ENCODE results near the gene SKAP1.

The SKAP1 gene

GRCh38 chr17:48392857-48393256 is 37.2 kb downstream of the SKAP1 start:
- Histone ChIP-seq H3K27me3 (replicated peaks; ENCODE audit: insufficient read depth, low read length) (no peaks in the 10 kb centered on the region), H3K9me3 (replicated peaks; ENCODE audit: insufficient read depth, low read length) (no peaks in the 10 kb centered on the region), H3K36me3 (replicated peaks; ENCODE audit: insufficient read depth, low read length) (no peaks in the 10 kb centered on the region), H3K27ac (ENCODE audit: low read length) (no peak overlapping the region), H2AFZ (ENCODE audit: low read length) (no peak overlapping the region), H3K9me2 (replicated peaks; ENCODE audit: insufficient read depth, low read length) (no peaks in the 10 kb centered on the region), H3K79me2 (ENCODE audit: low read length) (no peaks in the 10 kb centered on the region), H3K9ac (ENCODE audit: low read length) (no peak overlapping the region), H3F3A (ENCODE audit: insufficient read depth, low read length) (no peaks in the 10 kb centered on the region), H3K4me3 (ENCODE audit: low read length) (no peak overlapping the region), H3K4me1 (ENCODE audit: low read length) (0 out of 2 replicates have a peak, but pooled peaks cover 7% of the 10 kb centered on the region), H3K4me2 (ENCODE audit: low read depth, low read length) (no peak overlapping the region), H4K20me1 (ENCODE audit: insufficient read depth, low read length) (no peaks in the 10 kb centered on the region)
- TF ChIP-seq CTCF (IDR thresholded peaks at IDR 0.05; ENCODE audit: low read length) (no peak), EZH2 (optimal IDR thresholded peaks at IDR 0.05; ENCODE audit: low read depth, low read length) (no peak), EZH2phosphoT487 (IDR thresholded peaks at IDR 0.05; ENCODE audit: low read length) (no peak)
- DNase-seq: no peak

GRCh38 chr17:48391444-48391843 is 38.6 kb downstream of the SKAP1 start:
- Histone ChIP-seq H3K79me2 (ENCODE audit: low read length) (no peaks in the 10 kb centered on the region), H3K27ac (ENCODE audit: low read length) (no peak overlapping the region), H3K4me2 (ENCODE audit: low read depth, low read length) (no peak overlapping the region), H3F3A (ENCODE audit: insufficient read depth, low read length) (no peaks in the 10 kb centered on the region), H3K9me2 (replicated peaks; ENCODE audit: insufficient read depth, low read length) (no peaks in the 10 kb centered on the region), H3K9me3 (replicated peaks; ENCODE audit: insufficient read depth, low read length) (no peaks in the 10 kb centered on the region), H3K4me1 (ENCODE audit: low read length) (0 out of 2 replicates have a peak, but pooled peaks cover 7% of the 10 kb centered on the region), H3K4me3 (ENCODE audit: low read length) (no peak overlapping the region), H2AFZ (ENCODE audit: low read length) (no peak overlapping the region), H3K27me3 (replicated peaks; ENCODE audit: insufficient read depth, low read length) (no peaks in the 10 kb centered on the region), H3K9ac (ENCODE audit: low read length) (no peak overlapping the region), H4K20me1 (ENCODE audit: insufficient read depth, low read length) (no peaks in the 10 kb centered on the region), H3K36me3 (replicated peaks; ENCODE audit: insufficient read depth, low read length) (no peaks in the 10 kb centered on the region)
- TF ChIP-seq EZH2phosphoT487 (IDR thresholded peaks at IDR 0.05; ENCODE audit: low read length) (no peak), CTCF (IDR thresholded peaks at IDR 0.05; ENCODE audit: low read length) (no peak), EZH2 (optimal IDR thresholded peaks at IDR 0.05; ENCODE audit: low read depth, low read length) (no peak)
- DNase-seq: no peak

GRCh38 chr17:48389903-48390302 is 40.1 kb downstream of the SKAP1 start:
- Histone ChIP-seq H3K9me3 (replicated peaks; ENCODE audit: insufficient read depth, low read length) (no peaks in the 10 kb centered on the region), H3K79me2 (ENCODE audit: low read length) (no peaks in the 10 kb centered on the region), H3K27ac (ENCODE audit: low read length) (no peak overlapping the region), H3K9me2 (replicated peaks; ENCODE audit: insufficient read depth, low read length) (no peaks in the 10 kb centered on the region), H3K9ac (ENCODE audit: low read length) (no peak overlapping the region), H3F3A (ENCODE audit: insufficient read depth, low read length) (no peaks in the 10 kb centered on the region), H2AFZ (ENCODE audit: low read length) (no peak overlapping the region), H4K20me1 (ENCODE audit: insufficient read depth, low read length) (no peaks in the 10 kb centered on the region), H3K4me1 (ENCODE audit: low read length) (0 out of 2 replicates have a peak, but pooled peaks cover 7% of the 10 kb centered on the region), H3K36me3 (replicated peaks; ENCODE audit: insufficient read depth, low read length) (no peaks in the 10 kb centered on the region), H3K4me3 (ENCODE audit: low read length) (no peak overlapping the region), H3K27me3 (replicated peaks; ENCODE audit: insufficient read depth, low read length) (no peaks in the 10 kb centered on the region), H3K4me2 (ENCODE audit: low read depth, low read length) (no peak overlapping the region)
- TF ChIP-seq EZH2phosphoT487 (IDR thresholded peaks at IDR 0.05; ENCODE audit: low read length) (no peak), EZH2 (optimal IDR thresholded peaks at IDR 0.05; ENCODE audit: low read depth, low read length) (no peak), CTCF (IDR thresholded peaks at IDR 0.05; ENCODE audit: low read length) (no peak)
- no peak for DNase-seq
